AG09319 (cell line): ENCODE data around the gene CTXN1.
"Not testable (repeated sequence)": the region's sequence is repeated elsewhere in the genome, so short reads cannot be mapped to it uniquely, and the experiment has no call there.

ENCODE experiments used
- DNase-seq: peaks from one replicate; pipeline ENCODE4 v3.0.0-alpha.2; 2010; ENCODE audit warnings: low read depth; ENCODE audit errors: extremely low read depth
- TF ChIP-seq, protein P1 (sequence below): IDR thresholded peaks from 2 replicates; pipeline ENCODE4 v1.5.1; 2011; ENCODE audit warnings: low read depth, mild to moderate bottlenecking, inconsistent platforms, low read length, moderate library complexity

CTXN1 gene

DNA sequence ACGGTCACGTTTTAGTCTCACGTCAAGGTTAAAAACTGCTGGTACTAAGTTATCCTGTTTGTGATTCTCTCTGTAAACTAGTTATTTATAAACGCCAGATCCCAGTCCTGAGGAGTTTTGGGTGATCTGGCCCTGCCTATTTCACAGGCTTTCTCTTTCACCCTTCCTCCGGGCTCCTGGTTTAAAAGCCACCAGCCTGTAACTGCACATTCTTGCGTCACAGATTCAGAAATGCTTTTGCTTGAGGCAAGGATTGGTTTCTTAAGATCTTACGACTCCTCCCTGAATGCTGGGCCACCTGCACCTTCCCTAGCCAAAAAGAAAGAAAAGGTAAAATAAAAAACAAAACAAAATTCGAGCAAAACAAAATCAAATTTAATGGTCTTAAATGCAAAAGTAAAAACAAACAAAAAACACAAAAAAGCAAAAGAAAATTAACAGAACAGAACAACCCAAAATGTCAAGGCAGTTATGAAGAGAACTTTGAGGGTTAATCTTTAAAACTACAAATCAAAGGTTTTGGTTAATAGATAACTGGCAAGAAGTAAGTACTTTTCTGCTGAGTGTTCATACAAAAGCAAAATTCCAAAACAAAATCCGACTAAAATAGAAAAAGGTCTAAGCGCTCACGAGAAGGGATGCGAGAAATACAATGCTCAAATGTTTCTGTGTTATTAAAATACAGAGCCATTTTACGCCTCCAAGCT, 36.1 kb upstream of the CTXN1 start:
- DNase-seq, result no peak
- TF ChIP-seq, protein P1, sequence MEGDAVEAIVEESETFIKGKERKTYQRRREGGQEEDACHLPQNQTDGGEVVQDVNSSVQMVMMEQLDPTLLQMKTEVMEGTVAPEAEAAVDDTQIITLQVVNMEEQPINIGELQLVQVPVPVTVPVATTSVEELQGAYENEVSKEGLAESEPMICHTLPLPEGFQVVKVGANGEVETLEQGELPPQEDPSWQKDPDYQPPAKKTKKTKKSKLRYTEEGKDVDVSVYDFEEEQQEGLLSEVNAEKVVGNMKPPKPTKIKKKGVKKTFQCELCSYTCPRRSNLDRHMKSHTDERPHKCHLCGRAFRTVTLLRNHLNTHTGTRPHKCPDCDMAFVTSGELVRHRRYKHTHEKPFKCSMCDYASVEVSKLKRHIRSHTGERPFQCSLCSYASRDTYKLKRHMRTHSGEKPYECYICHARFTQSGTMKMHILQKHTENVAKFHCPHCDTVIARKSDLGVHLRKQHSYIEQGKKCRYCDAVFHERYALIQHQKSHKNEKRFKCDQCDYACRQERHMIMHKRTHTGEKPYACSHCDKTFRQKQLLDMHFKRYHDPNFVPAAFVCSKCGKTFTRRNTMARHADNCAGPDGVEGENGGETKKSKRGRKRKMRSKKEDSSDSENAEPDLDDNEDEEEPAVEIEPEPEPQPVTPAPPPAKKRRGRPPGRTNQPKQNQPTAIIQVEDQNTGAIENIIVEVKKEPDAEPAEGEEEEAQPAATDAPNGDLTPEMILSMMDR, result no peak

- not testable (repeated sequence) for DNase-seq
Measured at GRCh38 chr19:7961082-7961481, 35.1 kb upstream of the CTXN1 start.

DNA sequence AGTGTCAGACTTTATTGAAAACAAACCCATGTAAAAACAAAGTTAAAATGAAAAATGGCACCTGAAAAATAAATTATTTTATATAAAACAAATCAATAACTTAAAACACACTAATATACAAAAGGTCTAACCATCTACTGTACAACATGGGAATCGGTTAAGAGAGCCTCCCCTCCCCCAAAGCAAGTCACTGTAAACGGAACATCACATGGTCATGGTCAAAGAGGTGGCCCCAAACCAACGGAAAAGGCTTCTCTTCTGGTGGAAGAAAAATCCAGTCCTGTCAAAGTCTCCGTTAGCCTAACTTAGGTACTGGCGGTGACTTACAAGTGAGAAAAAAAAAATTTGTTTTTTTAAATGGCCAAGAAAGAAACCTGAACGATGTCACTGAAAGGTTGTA, 33.3 kb upstream of the CTXN1 start:
- TF ChIP-seq, protein P1, result no peak
- DNase-seq, result no peak

- TF ChIP-seq, protein P1, result no peak
- DNase-seq, result no peak
Measured at GRCh38 chr19:7955696-7956095, 29.8 kb upstream of the CTXN1 start.

DNA sequence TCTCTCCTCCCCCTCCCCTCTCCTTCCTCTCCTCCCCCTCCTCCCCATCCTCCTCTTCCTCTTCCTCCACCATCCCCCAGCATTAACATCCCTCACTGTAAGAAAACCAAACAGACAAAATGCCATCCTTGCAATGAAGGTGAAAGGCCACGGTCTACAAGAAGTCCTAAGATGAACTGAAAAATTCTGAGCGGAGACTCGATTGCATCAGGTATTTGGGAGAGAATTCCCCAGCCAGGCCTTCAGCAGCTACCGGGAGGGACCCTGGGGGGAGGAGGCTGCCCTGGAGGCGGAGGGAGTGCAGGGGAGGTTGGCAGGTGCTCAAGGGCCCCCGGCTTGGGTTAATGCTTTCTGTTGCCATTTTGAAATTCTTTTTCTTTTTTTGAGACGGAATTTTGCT, 27.6 kb upstream of the CTXN1 start:
- TF ChIP-seq, protein P1, result no peak
- no peak for DNase-seq

GRCh38 chr19:7953060-7953459, 27.1 kb upstream of the CTXN1 start:
- no peak for DNase-seq
- TF ChIP-seq, protein P1, result no peak

DNA sequence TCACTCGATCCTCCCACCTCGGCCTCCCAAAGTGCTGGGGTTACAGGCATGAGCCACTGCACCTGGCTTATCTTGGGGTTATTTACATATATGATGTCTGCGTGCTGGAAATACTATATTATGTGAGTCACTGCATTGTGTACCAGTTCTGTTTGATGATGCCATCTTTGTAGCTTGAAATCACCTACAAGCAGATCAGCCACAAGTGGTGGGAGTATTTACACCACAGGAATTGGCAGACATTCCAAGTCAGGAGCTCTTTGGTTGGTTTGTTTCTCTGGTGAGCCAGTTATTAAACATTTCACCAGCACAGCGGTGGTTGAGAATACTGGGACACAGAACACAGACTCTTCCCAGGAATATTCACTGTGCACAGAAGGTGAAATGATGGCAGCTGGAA, 22.0 kb upstream of the CTXN1 start:
- DNase-seq, result no peak
- TF ChIP-seq, protein P1, result no peak

- DNase-seq, result peak; percentile 72
- TF ChIP-seq, protein P1, result peak; percentile 70
Measured at GRCh38 chr19:7944177-7944761, 18.3 kb upstream of the CTXN1 start.
